ENCODE results near the gene HPCAL4. TPM values are rescaled to one million over a fixed set of nuclear protein-coding genes. Genes with fewer than 3 reads are reported as not detected.

The HPCAL4 gene
- total RNA-seq, 1 donor from 2014 or later: 1.1 TPM

DNA sequence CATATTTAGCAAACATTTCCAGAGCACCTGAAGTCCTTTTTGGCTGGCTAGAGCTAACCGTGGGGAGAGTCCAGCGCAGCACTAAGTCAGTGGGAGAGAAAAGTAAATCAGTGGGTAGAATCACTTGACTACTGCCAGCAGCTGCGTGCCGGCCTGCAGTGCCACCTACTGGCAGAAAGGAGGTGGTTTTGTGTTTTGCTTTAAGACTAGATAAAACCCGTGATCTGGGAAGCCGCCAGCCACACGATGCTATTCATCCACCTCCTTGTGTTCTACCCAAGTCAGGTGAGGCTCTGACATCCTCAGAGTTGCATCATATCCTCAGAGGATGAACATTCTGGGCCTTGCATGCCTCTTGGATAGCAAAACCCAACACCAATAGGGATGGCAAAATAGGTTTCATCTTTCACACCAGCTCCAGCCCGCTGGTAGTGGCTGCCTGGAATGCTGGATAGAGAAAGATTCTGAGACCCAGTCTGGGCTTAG lies 37.6 kb downstream of the HPCAL4 start:
- intact Hi-C loops (cut with micrococcal nuclease): loop anchor here (1.0 kb wide), 1 partner anchor 47 kb away; no protein-coding TSS in a partner anchor

GRCh38 chr1:39652554-39652953 lies 38.7 kb downstream of the HPCAL4 start:
- intact Hi-C loops (cut with micrococcal nuclease): no loop called here

DNA sequence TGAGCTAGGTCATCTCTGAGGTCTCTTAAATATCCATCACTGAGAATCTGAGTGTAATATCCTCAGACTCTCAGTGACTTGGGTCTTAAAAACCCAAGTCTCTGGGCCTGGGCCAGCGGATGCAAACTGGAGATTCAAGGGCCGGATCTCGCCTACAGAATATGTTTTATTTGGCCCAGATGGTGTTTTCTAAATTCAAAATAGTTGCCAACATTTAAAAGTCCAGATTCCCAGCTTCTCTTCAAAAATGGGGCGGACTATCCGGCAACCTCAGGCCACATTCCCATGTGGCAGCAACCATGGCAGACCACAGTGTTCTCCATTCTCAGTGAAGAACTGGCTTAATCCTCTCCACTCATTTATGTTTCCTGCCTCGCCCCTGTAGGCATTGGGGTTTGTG lies 39.1 kb downstream of the HPCAL4 start:
- intact Hi-C loops (cut with micrococcal nuclease): no loop called here

- intact Hi-C loops (cut with micrococcal nuclease): no loop called here
Observed at GRCh38 chr1:39650431-39650830, 40.8 kb downstream of the HPCAL4 start.

DNA sequence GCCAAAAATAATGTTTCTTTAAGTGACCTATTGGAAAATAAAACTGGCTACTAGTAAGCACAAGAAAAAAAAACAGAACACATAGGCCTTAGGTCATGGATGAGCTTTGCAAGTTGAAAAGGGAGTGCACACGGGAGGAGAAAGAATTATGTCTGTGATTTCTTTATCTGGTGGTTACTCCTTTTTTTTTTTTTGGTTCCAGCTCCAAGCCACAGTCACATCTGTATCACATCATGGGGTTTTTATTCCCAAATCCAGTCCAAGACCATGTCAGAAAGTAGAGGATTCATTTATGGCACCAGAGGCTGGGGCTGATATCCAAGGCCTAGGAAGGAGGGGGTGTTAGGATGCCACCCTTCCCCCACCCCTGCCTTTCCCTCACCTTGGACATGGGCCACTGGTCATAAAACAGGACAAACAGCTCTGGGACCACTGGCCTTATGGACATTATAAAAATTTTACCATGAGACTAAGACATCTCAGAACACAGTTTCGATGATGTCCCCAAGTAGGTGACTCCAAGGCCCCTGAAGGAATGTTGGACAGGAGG lies 41.5 kb downstream of the HPCAL4 start:
- intact Hi-C loops (cut with micrococcal nuclease): no loop called here

DNA sequence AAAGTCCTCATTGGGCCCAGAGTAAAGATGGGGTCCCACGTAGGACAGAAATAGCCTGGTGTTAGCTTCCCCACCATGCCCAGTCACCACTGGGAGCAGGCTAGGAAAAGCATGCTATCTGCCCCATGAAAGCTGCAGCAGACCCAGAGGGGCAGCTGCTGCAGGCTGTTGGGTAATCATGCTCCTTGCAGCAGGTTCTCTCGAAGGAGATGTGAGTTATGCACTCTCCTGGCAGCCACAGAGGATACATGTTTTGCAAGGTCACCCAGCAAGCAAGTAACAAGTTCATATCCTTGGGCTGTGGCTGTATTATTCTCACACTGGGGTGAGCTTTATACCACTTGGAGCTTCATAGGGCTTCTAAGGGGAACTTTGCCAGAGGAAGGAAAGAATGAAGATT lies 42.7 kb downstream of the HPCAL4 start:
- intact Hi-C loops (cut with micrococcal nuclease): no loop called here

GRCh38 chr1:39647247-39647646 lies 44.0 kb downstream of the HPCAL4 start:
- intact Hi-C loops (cut with micrococcal nuclease): no loop called here

DNA sequence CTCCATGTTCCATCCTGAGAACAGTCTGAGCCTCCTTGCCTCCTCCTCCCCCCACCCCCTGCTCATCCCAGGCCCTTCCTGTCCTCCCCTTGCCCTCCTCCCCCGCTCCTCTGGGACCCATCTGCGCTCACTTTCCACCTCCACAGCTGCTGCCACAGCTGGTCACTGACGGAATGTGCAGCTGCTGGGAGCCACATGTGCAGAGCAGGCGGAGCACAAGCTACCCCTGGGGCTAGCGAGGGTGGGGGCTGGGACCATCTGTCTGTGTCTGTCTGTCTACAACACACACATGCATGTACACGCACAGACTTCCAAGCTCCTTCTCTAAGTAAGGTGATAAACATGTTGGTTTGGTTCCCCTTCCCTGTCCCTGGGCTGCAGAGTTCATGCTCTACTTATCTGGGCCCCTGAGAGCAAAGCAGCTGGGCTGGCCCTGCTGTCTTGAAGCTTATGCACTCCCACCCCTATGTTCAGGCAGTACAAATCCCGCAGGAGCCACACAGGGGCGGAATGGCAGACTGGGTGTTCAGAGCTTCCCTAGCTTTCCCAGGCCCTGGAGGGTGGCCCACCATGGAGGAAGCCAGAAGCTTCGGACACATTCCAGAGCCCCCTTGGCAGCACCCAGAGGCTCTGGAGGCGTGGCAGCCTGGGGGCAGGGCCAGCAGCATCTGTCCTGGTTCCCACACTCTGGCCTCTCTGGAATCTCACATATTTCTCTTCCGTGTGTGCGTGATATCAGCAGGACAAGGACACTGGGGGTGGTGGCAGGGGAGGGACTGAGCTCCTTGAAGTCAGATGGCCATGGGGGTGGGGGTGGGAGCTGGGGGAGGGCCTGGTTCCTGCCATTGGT lies 44.8 kb downstream of the HPCAL4 start:
- intact Hi-C loops (cut with micrococcal nuclease): no loop called here

- intact Hi-C loops (cut with micrococcal nuclease): no loop called here
Observed at GRCh38 chr1:39645411-39646043, 45.7 kb downstream of the HPCAL4 start.

DNA sequence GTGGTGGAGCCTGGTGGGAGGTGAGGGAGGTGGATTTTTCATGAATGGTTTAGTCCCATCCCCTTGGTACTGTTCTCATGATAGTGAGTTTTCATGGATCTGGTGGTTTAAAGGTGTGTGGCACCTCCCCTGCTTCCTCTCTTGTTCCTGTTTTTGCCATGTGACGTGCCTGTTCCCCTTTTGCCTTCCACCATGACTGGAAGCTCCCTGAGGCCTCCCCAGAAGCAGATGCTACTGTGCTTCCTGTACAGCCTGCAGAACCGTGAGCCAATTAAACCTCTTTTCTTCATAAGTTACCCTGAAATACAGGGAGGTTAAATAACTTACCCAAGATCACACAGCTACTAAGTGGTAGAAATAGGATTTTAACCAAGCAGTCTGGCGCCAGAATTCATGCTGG lies 47.5 kb downstream of the HPCAL4 start:
- intact Hi-C loops (cut with micrococcal nuclease): no loop called here

DNA sequence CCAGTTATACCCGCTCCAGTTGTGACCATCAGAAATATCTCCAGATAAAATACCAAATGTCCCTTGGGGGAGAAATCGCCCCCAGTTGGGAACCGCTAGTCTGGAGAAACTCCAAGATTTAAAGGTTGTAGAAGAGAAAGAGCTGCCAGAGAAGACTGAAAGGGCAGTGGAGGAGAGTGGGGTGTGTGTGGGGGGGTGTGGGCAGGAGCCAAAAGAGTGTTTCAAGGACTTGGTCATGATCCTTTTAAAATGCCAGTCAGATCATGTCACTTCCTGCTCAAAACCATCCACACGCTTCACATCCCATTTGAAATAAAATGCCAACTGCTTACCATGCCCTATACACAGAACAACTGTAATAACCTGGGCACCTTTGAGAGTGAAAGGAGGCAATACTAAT lies 48.4 kb downstream of the HPCAL4 start:
- intact Hi-C loops (cut with micrococcal nuclease): no loop called here

DNA sequence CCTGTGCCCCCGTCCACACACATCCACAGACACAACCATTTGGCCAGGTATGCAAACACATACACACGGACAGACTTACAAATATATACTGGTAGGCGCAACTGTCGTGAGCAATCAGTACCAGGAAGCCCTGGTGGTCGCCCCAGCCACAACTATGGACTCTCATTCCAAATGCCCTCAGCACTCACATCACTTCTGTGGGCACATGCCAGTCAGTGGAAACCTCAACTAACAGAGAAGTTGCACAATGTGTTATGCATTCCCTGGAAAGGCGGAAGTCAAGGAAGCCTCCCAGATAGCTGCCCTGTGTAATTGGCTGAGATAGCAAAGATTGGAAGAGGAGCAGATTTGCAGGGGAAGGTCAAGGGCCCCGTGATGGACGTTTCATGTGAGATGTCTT lies 50.4 kb downstream of the HPCAL4 start:
- intact Hi-C loops (cut with micrococcal nuclease): no loop called here

- intact Hi-C loops (cut with micrococcal nuclease): no loop called here
Observed at GRCh38 chr1:39639305-39640130, 51.7 kb downstream of the HPCAL4 start, which contains the start of gene HEYL. Gene HEYL (minus strand): TSS chr1:39639643. CDS start chr1:39639625, 18 bp downstream.

- intact Hi-C loops (cut with micrococcal nuclease): no loop called here
Observed at GRCh38 chr1:39638965-39639304, 52.3 kb downstream of the HPCAL4 start.

- intact Hi-C loops (cut with micrococcal nuclease): no loop called here
Observed at GRCh38 chr1:39637361-39637760, 53.9 kb downstream of the HPCAL4 start.

DNA sequence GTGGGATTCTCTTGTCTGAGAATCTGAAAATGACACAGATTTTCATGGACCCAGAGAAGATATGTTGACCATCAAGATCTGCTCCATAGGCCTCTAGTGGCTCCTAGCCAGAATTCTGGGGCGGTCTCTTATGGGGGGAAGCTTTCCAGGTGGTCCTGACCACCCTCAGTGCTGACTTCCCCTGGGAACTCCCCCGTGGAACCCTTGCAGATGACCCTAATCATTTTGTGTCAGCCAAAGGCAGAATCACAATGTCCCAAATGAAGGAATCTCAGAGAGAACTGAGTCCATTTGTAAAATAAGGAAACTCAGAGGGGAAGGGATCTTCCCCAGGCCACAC lies 55.4 kb downstream of the HPCAL4 start:
- intact Hi-C loops (cut with micrococcal nuclease): no loop called here

DNA sequence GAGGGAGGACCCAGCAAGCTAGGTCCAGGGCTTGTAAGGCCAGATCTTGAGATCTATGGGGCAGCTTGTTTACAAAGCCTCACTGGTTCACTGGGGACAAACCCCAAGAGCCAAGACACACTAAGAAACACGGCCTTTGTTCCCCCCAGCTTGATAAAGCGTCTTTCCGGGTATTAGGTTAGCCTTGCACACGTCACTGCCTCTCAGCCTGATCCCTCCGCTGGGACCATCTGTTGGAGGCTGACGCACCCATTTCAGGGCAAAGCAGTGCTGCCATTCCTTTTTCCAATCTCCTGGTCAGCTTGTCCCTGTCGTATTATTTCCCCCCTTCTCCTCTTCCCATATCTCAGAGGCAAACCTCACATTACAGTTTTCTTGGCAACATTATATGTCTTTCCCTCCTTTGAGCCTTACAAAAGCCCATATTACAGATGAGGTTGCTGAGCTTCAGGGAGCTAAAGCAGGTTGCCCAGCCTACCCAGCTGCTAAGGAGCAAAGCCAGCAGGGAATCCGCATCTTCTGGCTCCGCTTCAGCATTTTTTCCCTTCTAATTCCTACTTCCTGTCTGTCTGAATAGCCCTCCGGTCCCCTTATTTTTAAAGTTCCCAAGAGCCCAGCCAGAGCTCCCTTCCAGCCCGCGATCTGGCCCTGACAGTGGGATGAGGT lies 55.9 kb downstream of the HPCAL4 start:
- intact Hi-C loops (cut with micrococcal nuclease): no loop called here

- intact Hi-C loops (cut with micrococcal nuclease): no loop called here
Observed at GRCh38 chr1:39633422-39633821, 57.8 kb downstream of the HPCAL4 start.

- intact Hi-C loops (cut with micrococcal nuclease): no loop called here
Observed at GRCh38 chr1:39632682-39633417, 58.4 kb downstream of the HPCAL4 start.

- intact Hi-C loops (cut with micrococcal nuclease): no loop called here
Observed at GRCh38 chr1:39632323-39632681, 58.9 kb downstream of the HPCAL4 start.
